ENCODE data around the gene OSER1.

The OSER1 gene

DNA sequence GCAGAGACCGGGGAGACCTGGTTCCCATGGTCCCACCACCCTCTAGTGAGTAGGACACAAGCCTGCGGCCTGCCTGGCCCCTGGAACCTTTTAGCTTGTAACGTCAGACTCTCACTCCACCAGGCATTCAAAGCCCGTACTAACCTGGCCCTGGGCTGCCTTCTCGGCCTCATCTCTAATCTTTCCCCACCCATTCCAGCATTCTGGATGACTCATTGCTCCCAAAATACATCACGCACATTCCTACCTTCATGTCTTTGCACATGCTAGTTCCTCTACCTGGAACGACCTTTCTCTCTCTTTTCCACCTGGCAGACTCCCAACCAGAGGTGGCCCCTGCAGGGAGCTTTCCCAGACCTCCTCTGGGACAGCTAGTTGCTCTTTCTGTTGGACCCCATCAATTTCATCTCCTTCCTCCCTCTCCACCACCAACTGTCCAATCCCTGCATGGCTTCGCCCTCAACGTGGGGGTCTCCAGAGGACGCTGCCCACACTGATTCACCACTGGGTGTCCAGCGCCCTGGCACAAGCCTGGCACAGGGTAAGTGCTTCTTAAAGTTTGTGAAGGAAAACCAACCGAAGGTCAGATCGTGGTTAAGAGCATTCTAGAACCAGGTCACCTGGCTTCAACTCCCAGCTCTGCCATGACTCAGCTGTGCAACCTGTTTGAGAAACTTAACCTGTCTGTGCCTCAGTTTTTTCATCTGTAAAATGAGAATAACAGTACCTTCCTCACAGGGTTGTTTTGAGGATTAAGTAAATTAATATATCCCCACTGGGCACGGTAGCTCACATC is 58.8 kb downstream of the OSER1 start:
- Histone ChIP-seq H3K36me3 (ENCODE audit: control insufficient read depth in 4 of 4, insufficient read depth in 4 of 4, low read length in 3 of 4) (no peaks in the 10 kb centered on the region), H3K27me3 (replicated peaks in 2 of 5; ENCODE audit: control insufficient read depth in 4 of 5, insufficient read depth in 5 of 5, low read length in 4 of 5) (peaks cover 0 to 34% (median 12%) of the 10 kb centered on the region in 5 experiments), H3K4me3 (ENCODE audit: control insufficient read depth in 1 of 7, extremely low read depth in 1 of 7, insufficient read depth in 4 of 7, low read depth in 2 of 7, low read length in 6 of 7) (no peak overlapping the region), H3K4me1 (ENCODE audit: control extremely low read depth in 1 of 4, control insufficient read depth in 4 of 4, insufficient read depth in 4 of 4, low read length in 3 of 4) (no peaks in the 10 kb centered on the region), H3K9me3 (ENCODE audit: control extremely low read depth in 1 of 5, control insufficient read depth in 4 of 5, insufficient read depth in 2 of 5, low read depth in 1 of 5, low read length in 4 of 5) (no peaks in the 10 kb centered on the region), H3K27ac (ENCODE audit: insufficient read depth in 1 of 2, low read depth in 1 of 2, low read length in 2 of 2, poor library complexity in 1 of 2, severe bottlenecking in 2 of 2) (no peak overlapping the region)
- 97% methylated on average over 11 of the region's 14 CpGs for whole genome bisulfite sequencing (ENCODE audit: insufficient coverage)
- no peak for DNase-seq
- ChIA-PET CTCF (interaction anchor here (1.5 kb wide), 1 partner anchor 10 kb away, joined by 3 read pairs; no protein-coding TSS in a partner anchor), POLR2A (no interaction called here)

DNA sequence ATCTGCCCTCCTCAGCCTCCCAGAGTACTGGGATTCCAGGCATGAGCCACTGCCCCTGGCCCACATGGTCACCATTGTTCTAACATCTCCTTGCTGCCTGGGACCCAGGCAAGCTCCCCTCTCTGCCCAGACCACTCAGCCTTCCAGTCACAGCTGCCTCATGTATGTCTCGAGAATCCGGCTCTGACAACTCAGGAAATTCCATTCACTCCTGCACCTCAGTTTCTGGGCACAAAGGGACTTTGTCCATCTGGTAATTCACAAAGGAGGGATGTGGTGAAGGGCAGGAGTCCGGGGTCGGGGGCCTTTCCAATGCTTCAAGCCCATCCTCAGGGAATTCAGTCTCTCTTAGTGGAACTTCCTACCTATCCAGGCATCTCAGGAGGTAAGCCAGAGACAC is 64.3 kb downstream of the OSER1 start:
- no peaks in the 10 kb centered on the region for H3K4me1 ChIP-seq (ENCODE audit: control extremely low read depth in 1 of 4, control insufficient read depth in 4 of 4, insufficient read depth in 4 of 4, low read length in 3 of 4)
- H3K4me3 ChIP-seq (ENCODE audit: control insufficient read depth in 1 of 7, extremely low read depth in 1 of 7, insufficient read depth in 4 of 7, low read depth in 2 of 7, low read length in 6 of 7): no peak overlapping the region
- H3K27me3 ChIP-seq (replicated peaks in 2 of 5; ENCODE audit: control insufficient read depth in 4 of 5, insufficient read depth in 5 of 5, low read length in 4 of 5): peaks cover 0 to 22% (median 10%) of the 10 kb centered on the region in 5 experiments
- ChIA-PET POLR2A (no interaction called here), CTCF (no interaction called here)
- no peaks in the 10 kb centered on the region for H3K36me3 ChIP-seq (ENCODE audit: control insufficient read depth in 4 of 4, insufficient read depth in 4 of 4, low read length in 3 of 4)
- WGBS (ENCODE audit: insufficient coverage): 72% methylated on average over 4 of the region's 4 CpGs
- no peaks in the 10 kb centered on the region for H3K9me3 ChIP-seq (ENCODE audit: control extremely low read depth in 1 of 5, control insufficient read depth in 4 of 5, insufficient read depth in 2 of 5, low read depth in 1 of 5, low read length in 4 of 5)
- no peak for DNase-seq
- no peak overlapping the region for H3K27ac ChIP-seq (ENCODE audit: insufficient read depth in 1 of 2, low read depth in 1 of 2, low read length in 2 of 2, poor library complexity in 1 of 2, severe bottlenecking in 2 of 2)

Data from common myeloid progenitor, CD34-positive (primary cell).